ELR (cell line): ENCODE results near the gene PLSCR1.
"Not testable (repeated sequence)": the region's sequence is repeated elsewhere in the genome, so short reads cannot be mapped to it uniquely, and the experiment has no call there.

Experiments
- DNase-seq: peaks from one replicate; pipeline ENCODE4 v3.0.0-alpha.2; 2015; ENCODE audit warnings: low read depth

Gene PLSCR1

DNA sequence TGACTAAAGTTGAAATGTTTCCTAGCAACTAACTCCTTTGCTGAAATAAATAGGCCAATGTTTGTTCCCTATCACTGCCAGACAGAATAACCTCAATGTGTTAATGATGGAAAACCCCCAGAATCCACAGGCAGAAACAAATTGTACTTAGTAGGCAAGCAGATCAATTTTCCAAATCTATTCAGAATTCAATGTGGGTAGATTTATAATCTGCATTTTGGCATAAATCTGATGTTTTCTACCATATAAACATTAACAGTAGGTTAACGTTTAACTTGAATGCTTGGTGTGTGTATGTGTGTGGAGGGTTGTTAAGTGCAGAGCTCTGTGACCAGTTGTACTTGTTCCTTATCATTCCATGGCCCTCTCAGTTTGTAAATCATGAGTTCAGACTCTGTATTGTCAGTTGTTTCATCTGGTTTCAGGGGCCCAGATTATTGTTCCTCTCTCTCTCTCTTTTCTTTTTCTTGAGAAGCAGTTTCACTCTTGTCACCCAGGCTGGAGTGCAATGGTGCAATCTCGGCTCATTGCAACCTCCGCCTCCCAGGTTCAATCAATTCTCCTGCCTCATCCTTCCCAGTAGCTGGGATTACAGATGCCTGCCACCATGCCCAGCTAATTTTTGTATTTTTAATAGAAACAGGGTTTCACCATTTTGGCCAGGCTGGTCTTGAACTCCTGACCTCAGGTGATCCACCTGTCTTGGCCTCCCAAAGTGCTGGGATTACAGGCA lies 32.8 kb downstream of the PLSCR1 start:
- DNase-seq: no peak

- no peak for DNase-seq
Measured at GRCh38 chr3:146507331-146508120, 36.9 kb downstream of the PLSCR1 start.

DNA sequence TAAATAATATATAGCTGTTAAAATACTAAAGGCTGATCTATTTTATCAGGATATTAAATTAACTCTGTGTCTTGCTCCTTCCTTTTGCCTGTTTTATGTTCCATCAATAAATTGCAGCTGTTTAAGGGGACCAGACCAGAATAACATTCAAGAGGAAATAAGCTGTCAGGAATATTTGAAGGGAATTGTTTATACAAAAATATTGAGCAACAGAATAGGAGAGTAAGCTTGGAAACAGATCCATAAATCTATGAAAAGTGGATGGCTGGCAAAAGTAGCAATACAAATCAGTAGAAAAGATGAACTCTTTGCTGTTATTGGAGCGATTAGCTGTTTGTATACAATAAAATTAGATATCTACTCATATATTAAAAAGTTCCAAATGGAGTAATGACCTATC lies 38.9 kb downstream of the PLSCR1 start:
- DNase-seq: peak; percentile 5

GRCh38 chr3:146504498-146505197 lies 39.8 kb downstream of the PLSCR1 start:
- peak; percentile 56 for DNase-seq

DNA sequence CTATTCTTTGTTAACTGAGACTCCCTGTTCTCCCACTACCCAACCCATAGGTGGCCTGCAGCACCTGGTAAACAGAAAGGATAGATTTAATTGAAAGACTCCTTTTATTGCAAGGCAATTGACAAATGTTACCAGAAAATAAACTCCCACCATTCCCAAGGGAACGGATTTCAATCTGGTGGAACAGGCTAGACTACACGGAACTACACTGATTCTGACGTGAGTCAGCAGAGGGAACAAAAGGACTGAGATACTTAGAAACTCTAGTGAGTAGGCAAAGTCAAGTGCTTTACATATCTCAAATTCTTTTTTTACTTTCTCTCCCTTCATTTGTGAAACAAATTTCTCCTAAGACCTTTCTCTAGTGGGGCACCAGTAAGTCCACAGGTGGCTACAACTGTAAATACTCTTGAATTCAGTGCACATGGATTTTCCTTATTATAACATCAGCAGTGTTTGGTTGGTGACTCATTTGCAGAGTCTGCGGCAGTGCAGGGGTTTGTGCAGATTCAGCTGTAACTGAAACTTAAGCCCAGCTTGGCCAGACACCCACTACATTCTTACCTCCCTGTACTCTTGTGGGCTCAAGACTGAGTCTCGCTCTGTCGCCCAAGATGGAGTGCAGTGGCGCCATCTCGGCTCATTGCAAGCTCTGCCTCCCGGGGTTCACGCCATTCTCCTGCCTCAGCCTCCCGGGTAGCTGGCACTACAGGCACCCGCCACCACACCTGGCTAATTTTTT lies 40.8 kb downstream of the PLSCR1 start:
- peak; percentile 93 for DNase-seq

DNA sequence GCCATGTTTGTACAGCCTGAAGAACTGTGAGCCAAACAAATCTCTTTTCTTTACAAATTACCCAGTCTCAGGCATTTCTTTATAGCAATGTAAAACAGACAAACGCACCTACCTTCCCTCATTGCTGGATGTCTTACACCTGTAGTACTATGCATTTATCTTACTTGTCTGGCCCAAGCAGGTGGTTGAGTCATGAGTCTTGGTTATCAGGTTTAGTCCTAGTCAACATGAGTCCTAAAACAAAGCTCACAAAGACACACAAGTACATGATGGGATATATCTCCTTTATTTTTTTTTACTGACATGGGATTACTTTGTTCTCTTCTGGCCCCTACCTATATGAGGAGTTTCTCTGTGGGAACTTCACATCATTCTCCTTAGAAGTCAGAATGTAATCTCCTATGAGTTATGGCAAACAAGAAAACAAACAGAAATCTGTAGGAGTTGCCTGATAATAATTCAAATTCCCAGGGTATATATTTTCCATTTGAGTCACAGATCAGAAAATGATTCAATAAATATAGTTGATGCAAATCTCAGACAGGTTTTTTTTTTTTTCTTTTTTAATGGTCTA lies 41.4 kb downstream of the PLSCR1 start:
- DNase-seq: no peak

DNA sequence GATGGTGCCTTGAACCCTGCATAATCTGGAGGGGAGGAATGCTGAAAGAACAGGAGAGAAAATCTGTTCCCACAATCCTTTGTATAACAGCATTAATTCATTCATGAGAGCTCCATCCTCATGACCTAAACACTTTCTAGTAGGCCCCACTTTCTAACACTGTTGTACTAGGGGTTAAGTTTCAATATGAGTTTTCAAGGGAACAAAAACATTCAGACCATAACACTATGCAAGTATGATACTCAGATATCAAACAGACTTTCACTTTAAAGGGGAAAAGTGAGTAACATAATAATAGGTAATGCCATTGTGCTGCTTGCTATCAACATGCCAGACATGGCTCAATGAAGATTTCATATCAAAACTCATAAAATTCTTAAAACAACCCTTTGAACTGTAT lies 42.7 kb downstream of the PLSCR1 start:
- DNase-seq: no peak

DNA sequence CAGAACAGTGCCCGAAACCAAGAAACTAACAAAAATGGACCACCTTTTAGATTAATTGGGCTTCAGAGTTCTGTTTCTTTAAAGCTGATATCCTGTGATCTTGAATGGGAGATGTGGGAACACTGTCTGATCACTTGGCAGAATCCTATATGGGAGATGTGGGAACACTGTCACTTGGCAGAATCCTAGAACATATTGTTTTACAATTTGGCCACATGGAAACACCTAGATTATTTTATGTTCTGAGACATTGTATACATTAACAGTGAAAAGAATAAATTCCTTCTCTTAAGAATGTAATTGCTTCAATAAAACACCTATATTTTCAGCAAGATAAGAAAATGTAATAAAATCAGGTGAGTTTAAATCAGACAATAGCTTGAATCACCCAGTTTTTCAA lies 44.7 kb downstream of the PLSCR1 start:
- no peak for DNase-seq

DNA sequence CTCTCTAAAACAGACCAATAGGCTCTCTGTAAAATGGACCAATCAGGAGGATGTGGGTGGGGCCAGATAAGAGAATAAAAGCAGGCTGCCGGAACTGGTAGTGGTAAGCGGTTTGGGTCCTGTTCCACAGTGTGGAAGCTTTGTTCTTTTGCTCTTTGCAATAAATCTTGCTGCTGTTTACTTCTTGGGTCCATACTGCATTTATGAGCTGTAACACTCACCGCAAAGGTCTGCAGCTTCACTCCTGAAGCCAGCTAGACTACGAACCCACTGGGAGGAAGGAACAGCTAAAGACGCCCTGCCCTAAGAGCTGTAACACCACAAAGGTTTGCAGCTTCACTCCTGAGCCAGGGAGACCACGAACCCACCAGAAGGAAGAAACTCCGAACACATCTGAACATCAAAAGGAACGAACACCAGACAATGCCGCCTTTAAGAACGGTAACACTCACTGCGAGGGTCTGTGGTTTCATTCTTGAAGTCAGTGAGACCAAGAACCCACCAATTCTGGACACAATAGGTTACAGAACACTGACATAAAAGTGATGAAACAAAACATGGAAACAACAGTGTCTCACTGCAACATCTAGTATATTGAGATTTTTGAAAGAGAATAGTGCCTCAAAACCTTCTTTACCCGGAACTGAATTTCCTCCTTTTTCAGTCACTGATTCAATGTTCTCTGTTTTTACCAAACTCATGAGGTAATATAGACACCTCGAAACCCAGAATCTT lies 46.2 kb downstream of the PLSCR1 start:
- no peak for DNase-seq

DNA sequence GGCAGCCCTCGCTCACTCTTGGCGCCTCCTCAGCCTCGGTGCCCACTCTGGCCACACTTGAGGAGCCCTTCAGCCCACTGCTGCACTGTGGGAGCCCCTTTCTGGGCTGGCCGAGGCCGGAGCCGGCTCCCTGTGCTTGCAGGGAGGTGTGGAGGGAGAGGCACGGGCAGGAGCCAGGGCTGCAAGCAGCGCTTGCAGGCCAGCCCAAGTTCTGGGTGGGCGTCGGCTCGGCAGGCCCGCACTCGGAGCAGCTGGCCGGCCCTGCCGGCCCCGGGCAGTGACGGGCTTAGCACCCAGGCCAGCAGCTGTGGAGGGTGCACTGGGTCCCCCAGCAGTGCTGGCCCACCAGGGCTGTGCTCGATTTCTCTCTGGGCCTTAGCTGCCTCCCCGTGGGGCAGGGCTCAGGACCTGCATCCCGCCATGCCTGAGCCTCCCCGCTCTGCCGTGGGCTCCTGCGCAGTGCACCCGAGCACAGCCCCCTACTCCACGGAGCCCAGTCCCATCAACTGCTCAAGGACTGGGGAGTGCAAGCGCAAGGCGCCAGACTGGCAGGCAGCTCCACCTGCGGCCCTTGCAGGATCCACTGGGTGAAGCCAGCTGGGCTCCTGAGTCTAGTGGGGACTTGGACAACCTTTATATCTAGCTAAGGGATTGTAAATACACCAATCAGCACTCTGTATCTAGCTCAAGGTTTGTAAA lies 47.1 kb downstream of the PLSCR1 start:
- DNase-seq: not testable (repeated sequence)

- DNase-seq: no peak
Measured at GRCh38 chr3:146496726-146497125, 47.7 kb downstream of the PLSCR1 start.

DNA sequence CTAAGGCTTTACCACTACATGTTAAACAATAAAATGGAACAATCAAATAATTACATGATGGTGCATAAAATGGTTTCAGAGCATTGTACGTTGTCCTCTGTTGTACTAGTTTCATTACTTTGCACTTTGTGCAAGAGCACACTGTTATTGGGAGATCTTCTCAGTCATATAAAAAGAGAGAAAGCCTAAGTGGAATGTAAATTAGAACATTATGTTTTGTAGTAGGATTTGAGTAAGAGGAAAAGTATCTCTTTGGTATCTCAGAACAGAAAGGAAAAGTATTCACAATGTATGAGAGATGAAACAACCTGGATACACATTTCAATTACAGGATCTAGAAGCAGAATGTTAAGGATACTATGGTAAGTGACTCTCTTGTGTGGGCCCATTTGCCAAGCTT lies 48.2 kb downstream of the PLSCR1 start:
- no peak for DNase-seq

GRCh38 chr3:146493761-146494160 lies 50.6 kb downstream of the PLSCR1 start:
- peak; percentile 17 for DNase-seq

DNA sequence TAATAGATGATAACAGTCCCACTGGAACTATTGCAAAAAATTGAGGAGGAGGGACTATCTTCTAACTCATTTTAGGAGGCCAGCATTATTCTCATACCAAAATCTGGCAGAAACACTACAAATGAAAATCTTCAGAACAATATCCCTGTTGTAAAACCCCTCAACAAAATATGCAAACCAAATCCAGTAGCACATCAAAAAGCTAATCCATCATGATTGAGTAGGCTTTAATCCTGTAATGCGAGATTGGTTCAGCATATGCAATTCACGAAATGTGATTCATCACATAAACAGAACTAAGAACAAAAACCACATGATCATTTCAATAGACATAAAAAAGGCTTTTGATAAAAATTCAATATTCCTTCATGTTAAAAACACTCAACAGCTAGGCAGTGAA lies 51.2 kb downstream of the PLSCR1 start:
- DNase-seq: peak; percentile 45

GRCh38 chr3:146491303-146491702 lies 53.1 kb downstream of the PLSCR1 start:
- DNase-seq: peak; percentile 58

GRCh38 chr3:146485297-146485696 lies 59.1 kb downstream of the PLSCR1 start:
- DNase-seq: no peak

- DNase-seq: no peak
Measured at GRCh38 chr3:146476094-146476740, 68.2 kb downstream of the PLSCR1 start.

- not testable (repeated sequence) for DNase-seq
Measured at GRCh38 chr3:146474976-146475375, 69.4 kb downstream of the PLSCR1 start.

- DNase-seq: no peak
Measured at GRCh38 chr3:146473726-146474125, 70.7 kb downstream of the PLSCR1 start.

- DNase-seq: no peak
Measured at GRCh38 chr3:146472611-146473010, 71.8 kb downstream of the PLSCR1 start.
